Astrocyte (in vitro differentiated cells and primary cell): Measurements from ENCODE around the gene MLPH. TPM values are rescaled to one million over a fixed set of nuclear protein-coding genes. Genes with fewer than 3 reads are reported as not detected.

ENCODE experiments used
- DNase-seq: peaks from one replicate; pipeline ENCODE4 v3.0.0-alpha.2; 2010; ENCODE audit warnings: low read depth
- FAIRE-seq: peaks from 2 replicates; lab custom pipeline; 2011; peaks lifted over from hg19 to GRCh38; lab: Jason Lieb, UNC
- H2AFZ ChIP-seq: 2 replicates; pipeline ENCODE4 v1.6.0; 2012; ENCODE audit warnings: low read depth, low read length, inconsistent platforms
- H3K27ac ChIP-seq: 2 replicates; pipeline ENCODE4 v1.5.1; 2011; ENCODE audit warnings: low read depth, low read length, inconsistent platforms
- H3K27me3 ChIP-seq: 2 replicates; pipeline ENCODE4 v1.6.0; 2011; ENCODE audit warnings: low read length, inconsistent platforms; ENCODE audit not compliant: insufficient read depth
- H3K36me3 ChIP-seq: 2 replicates; pipeline ENCODE4 v1.5.1; 2011; ENCODE audit warnings: low read length, inconsistent platforms; ENCODE audit not compliant: insufficient read depth
- H3K4me1 ChIP-seq: 2 replicates; pipeline ENCODE4 v1.5.1; 2011; ENCODE audit warnings: low read length, inconsistent platforms; ENCODE audit not compliant: insufficient read depth
- H3K4me2 ChIP-seq: 2 replicates; pipeline ENCODE4 v1.6.0; 2012; ENCODE audit warnings: low read length, inconsistent platforms
- H3K4me3 ChIP-seq: 2 replicates; pipeline ENCODE4 v1.5.1; 2011; ENCODE audit warnings: low read depth, mild to moderate bottlenecking, low read length, inconsistent platforms; ENCODE audit not compliant: insufficient read depth
- H3K79me2 ChIP-seq: 2 replicates; pipeline ENCODE4 v1.6.0; 2012; ENCODE audit warnings: mild to moderate bottlenecking, low read length, inconsistent platforms; ENCODE audit not compliant: insufficient read depth
- H3K9ac ChIP-seq: 2 replicates; pipeline ENCODE4 v1.6.0; 2012; ENCODE audit warnings: mild to moderate bottlenecking, low read length, inconsistent platforms
- H3K9me3 ChIP-seq: 2 replicates; pipeline ENCODE4 v1.5.1; 2012; ENCODE audit warnings: low read depth, mild to moderate bottlenecking, low read length, inconsistent platforms; ENCODE audit not compliant: insufficient read depth
- H4K20me1 ChIP-seq: 2 replicates; pipeline ENCODE4 v1.6.0; 2012; ENCODE audit warnings: low read length, inconsistent platforms; ENCODE audit not compliant: insufficient read depth
- H3K27ac Mint-ChIP-seq: one replicate; pipeline ENCODE4 v1.8.0; 2021; ENCODE audit warnings: mild to moderate bottlenecking, mixed read lengths; ENCODE audit not compliant: unreplicated experiment
- H3K27me3 Mint-ChIP-seq: one replicate; pipeline ENCODE4 v1.8.0; 2021; ENCODE audit warnings: low read depth, mixed read lengths; ENCODE audit not compliant: unreplicated experiment
- H3K36me3 Mint-ChIP-seq: one replicate; pipeline ENCODE4 v1.8.0; 2021; ENCODE audit warnings: low read depth, mixed read lengths; ENCODE audit not compliant: unreplicated experiment
- H3K4me1 Mint-ChIP-seq: one replicate; pipeline ENCODE4 v1.8.0; 2021; ENCODE audit warnings: low read depth, mixed read lengths; ENCODE audit not compliant: unreplicated experiment
- H3K4me3 Mint-ChIP-seq: one replicate; pipeline ENCODE4 v1.8.0; 2021; ENCODE audit warnings: mild to moderate bottlenecking, moderate library complexity, mixed read lengths; ENCODE audit not compliant: unreplicated experiment
- H3K9me3 Mint-ChIP-seq: one replicate; pipeline ENCODE4 v1.8.0; 2021; ENCODE audit warnings: mild to moderate bottlenecking, mixed read lengths; ENCODE audit not compliant: unreplicated experiment
- CTCF ChIP-seq: IDR thresholded peaks from 2 replicates; pipeline ENCODE4 v1.5.1; 2011; ENCODE audit warnings: low read depth, mild to moderate bottlenecking, inconsistent platforms, low read length, moderate library complexity; ENCODE audit not compliant: insufficient read depth
- EZH2 ChIP-seq: IDR thresholded peaks from 2 replicates; pipeline ENCODE4 v1.6.1; 2012; ENCODE audit warnings: mild to moderate bottlenecking, low read length, inconsistent platforms; ENCODE audit not compliant: insufficient read depth
- total RNA-seq: library from RNA; stranded (reverse); gene quantifications from 2 replicates; pipeline ENCODE4 v1.2.1, GENCODE V29; 2021

MLPH gene
- total RNA-seq, 1 donor from 2014 or later = 14.2 TPM

GRCh38 chr2:237536617-237537016 is 49.6 kb downstream of the MLPH start:
- Histone ChIP-seq H3K9me3 (no peaks in the 10 kb centered on the region), H4K20me1 (peaks cover 10% of the 10 kb centered on the region), H3K4me1 (peaks cover 23% of the 10 kb centered on the region), H3K79me2 (no peaks in the 10 kb centered on the region), H3K4me3 (no peak overlapping the region), H2AFZ (no peak overlapping the region), H3K9ac (no peak overlapping the region), H3K27me3 (no peaks in the 10 kb centered on the region), H3K36me3 (peaks cover 30% of the 10 kb centered on the region), H3K27ac (no peak overlapping the region), H3K4me2 (no peak overlapping the region)
- H3K27ac Mint-ChIP-seq = no peak overlapping the region
- DNase-seq (no peak), FAIRE-seq (no peak)
- peaks cover 8% of the 10 kb centered on the region for H3K4me1 Mint-ChIP-seq
- TF ChIP-seq CTCF (no peak), EZH2 (no peak)
- H3K4me3 Mint-ChIP-seq = no peak overlapping the region
- H3K9me3 Mint-ChIP-seq = peaks cover 5% of the 10 kb centered on the region
- H3K36me3 Mint-ChIP-seq = peaks cover 2% of the 10 kb centered on the region
- peaks cover 7% of the 10 kb centered on the region for H3K27me3 Mint-ChIP-seq

- Mint-ChIP-seq H3K36me3 (peaks cover 6% of the 10 kb centered on the region), H3K27ac (no peak overlapping the region), H3K4me3 (no peak overlapping the region), H3K9me3 (peaks cover 5% of the 10 kb centered on the region), H3K27me3 (peaks cover 7% of the 10 kb centered on the region), H3K4me1 (peaks cover 8% of the 10 kb centered on the region)
- FAIRE-seq (no peak), DNase-seq (no peak)
- Histone ChIP-seq H3K4me2 (no peak overlapping the region), H2AFZ (no peak overlapping the region), H4K20me1 (peaks cover 10% of the 10 kb centered on the region), H3K4me1 (peaks cover 17% of the 10 kb centered on the region), H3K9me3 (no peaks in the 10 kb centered on the region), H3K27ac (no peak overlapping the region), H3K4me3 (no peak overlapping the region), H3K9ac (no peak overlapping the region), H3K36me3 (peaks cover 20% of the 10 kb centered on the region), H3K27me3 (no peaks in the 10 kb centered on the region), H3K79me2 (no peaks in the 10 kb centered on the region)
- TF ChIP-seq EZH2 = no peak
- TF ChIP-seq CTCF = no peak
Measured at GRCh38 chr2:237538001-237538720, 51.1 kb downstream of the MLPH start.

- Histone ChIP-seq H4K20me1 (peaks cover 6% of the 10 kb centered on the region), H3K27me3 (no peaks in the 10 kb centered on the region), H3K27ac (no peak overlapping the region), H3K4me2 (no peak overlapping the region), H3K4me3 (no peak overlapping the region), H3K9me3 (no peaks in the 10 kb centered on the region), H3K79me2 (no peaks in the 10 kb centered on the region), H3K36me3 (peaks cover 19% of the 10 kb centered on the region), H3K9ac (no peak overlapping the region), H3K4me1 (peaks cover 12% of the 10 kb centered on the region), H2AFZ (no peak overlapping the region)
- Mint-ChIP-seq H3K27ac (no peak overlapping the region), H3K36me3 (peaks cover 6% of the 10 kb centered on the region), H3K4me1 (peaks cover 5% of the 10 kb centered on the region), H3K27me3 (peaks cover 7% of the 10 kb centered on the region), H3K9me3 (peaks cover 5% of the 10 kb centered on the region), H3K4me3 (no peak overlapping the region)
- DNase-seq (no peak), FAIRE-seq (no peak)
- no peak for TF ChIP-seq CTCF
- no peak for TF ChIP-seq EZH2
Measured at GRCh38 chr2:237538901-237539300, 51.9 kb downstream of the MLPH start.
